ENCODE data around the gene TMC5. TPM values are rescaled to one million over a fixed set of nuclear protein-coding genes. Genes with fewer than 3 reads are reported as not detected.

TMC5 gene
- polyA plus RNA-seq, 1 experiment, result not detected

- Histone ChIP-seq H3K4me3 (ENCODE audit: low read depth, low read length) (no peak overlapping the region), H3K9me3 (ENCODE audit: control insufficient read depth, insufficient read depth, low read length) (no peaks in the 10 kb centered on the region), H3K27me3 (ENCODE audit: control insufficient read depth, insufficient read depth, low read length) (no peaks in the 10 kb centered on the region), H3K27ac (ENCODE audit: low read depth, low read length) (no peak overlapping the region)
- CTCF ChIA-PET, result no interaction called here
- no peak for DNase-seq (ENCODE audit: low read depth, low spot score)
- POLR2A ChIA-PET, result no interaction called here
- no peak for TF ChIP-seq CTCF (IDR thresholded peaks at IDR 0.05; ENCODE audit: low read depth, low read length)
Observed at GRCh38 chr16:19431636-19432340, 14.1 kb downstream of the TMC5 start.

- no peak for TF ChIP-seq CTCF (IDR thresholded peaks at IDR 0.05; ENCODE audit: low read depth, low read length)
- no peak overlapping the region for H3K4me3 ChIP-seq (ENCODE audit: low read depth, low read length)
- H3K27me3 ChIP-seq (ENCODE audit: control insufficient read depth, insufficient read depth, low read length), result no peaks in the 10 kb centered on the region
- no peaks in the 10 kb centered on the region for H3K9me3 ChIP-seq (ENCODE audit: control insufficient read depth, insufficient read depth, low read length)
- no peak for DNase-seq (ENCODE audit: low read depth, low spot score)
- no peak overlapping the region for H3K27ac ChIP-seq (ENCODE audit: low read depth, low read length)
- ChIA-PET POLR2A (no interaction called here), CTCF (no interaction called here)
Observed at GRCh38 chr16:19432429-19432828, 14.7 kb downstream of the TMC5 start.

GRCh38 chr16:19434584-19434983 lies 16.9 kb downstream of the TMC5 start:
- H3K9me3 ChIP-seq (ENCODE audit: control insufficient read depth, insufficient read depth, low read length), result no peaks in the 10 kb centered on the region
- no peaks in the 10 kb centered on the region for H3K27me3 ChIP-seq (ENCODE audit: control insufficient read depth, insufficient read depth, low read length)
- no peak for DNase-seq (ENCODE audit: low read depth, low spot score)
- H3K27ac ChIP-seq (ENCODE audit: low read depth, low read length), result no peak overlapping the region
- H3K4me3 ChIP-seq (ENCODE audit: low read depth, low read length), result no peak overlapping the region
- TF ChIP-seq CTCF (IDR thresholded peaks at IDR 0.05; ENCODE audit: low read depth, low read length), result no peak
- ChIA-PET CTCF (no interaction called here), POLR2A (no interaction called here)

- Histone ChIP-seq H3K9me3 (ENCODE audit: control insufficient read depth, insufficient read depth, low read length) (no peaks in the 10 kb centered on the region), H3K27ac (ENCODE audit: low read depth, low read length) (no peak overlapping the region), H3K4me3 (ENCODE audit: low read depth, low read length) (no peak overlapping the region), H3K27me3 (ENCODE audit: control insufficient read depth, insufficient read depth, low read length) (no peaks in the 10 kb centered on the region)
- no peak for DNase-seq (ENCODE audit: low read depth, low spot score)
- no peak for TF ChIP-seq CTCF (IDR thresholded peaks at IDR 0.05; ENCODE audit: low read depth, low read length)
- CTCF ChIA-PET, result no interaction called here
- POLR2A ChIA-PET, result no interaction called here
Observed at GRCh38 chr16:19436540-19436939, 18.9 kb downstream of the TMC5 start.

GRCh38 chr16:19437280-19437679 lies 19.6 kb downstream of the TMC5 start:
- ChIA-PET POLR2A (no interaction called here), CTCF (no interaction called here)
- Histone ChIP-seq H3K9me3 (ENCODE audit: control insufficient read depth, insufficient read depth, low read length) (no peaks in the 10 kb centered on the region), H3K4me3 (ENCODE audit: low read depth, low read length) (no peak overlapping the region), H3K27ac (ENCODE audit: low read depth, low read length) (no peak overlapping the region), H3K27me3 (ENCODE audit: control insufficient read depth, insufficient read depth, low read length) (no peaks in the 10 kb centered on the region)
- no peak for TF ChIP-seq CTCF (IDR thresholded peaks at IDR 0.05; ENCODE audit: low read depth, low read length)
- no peak for DNase-seq (ENCODE audit: low read depth, low spot score)

Measured in AG04450 (cell line).